ENCODE measurements around the gene TMCC1.

- TF ChIP-seq POLR2A (IDR thresholded peaks at IDR 0.05) = no peak
- no peak for TF ChIP-seq CTCF (IDR thresholded peaks at IDR 0.05)
Observed at GRCh38 chr3:129917423-129918007, 24.0 kb upstream of the TMCC1 start.
